HG03045 (cell line): Measurements from ENCODE around the gene ZNF165.
"Not testable (repeated sequence)": the region's sequence is repeated elsewhere in the genome, so short reads cannot be mapped to it uniquely, and the experiment has no call there.

ENCODE experiments used
- ATAC-seq: cut with Tn5 transposase; IDR thresholded peaks from one replicate; pipeline ENCODE4 v1.9.1; 2021; ENCODE audit warnings: mild to moderate bottlenecking, moderate library complexity; ENCODE audit not compliant: unreplicated experiment

The ZNF165 gene

DNA sequence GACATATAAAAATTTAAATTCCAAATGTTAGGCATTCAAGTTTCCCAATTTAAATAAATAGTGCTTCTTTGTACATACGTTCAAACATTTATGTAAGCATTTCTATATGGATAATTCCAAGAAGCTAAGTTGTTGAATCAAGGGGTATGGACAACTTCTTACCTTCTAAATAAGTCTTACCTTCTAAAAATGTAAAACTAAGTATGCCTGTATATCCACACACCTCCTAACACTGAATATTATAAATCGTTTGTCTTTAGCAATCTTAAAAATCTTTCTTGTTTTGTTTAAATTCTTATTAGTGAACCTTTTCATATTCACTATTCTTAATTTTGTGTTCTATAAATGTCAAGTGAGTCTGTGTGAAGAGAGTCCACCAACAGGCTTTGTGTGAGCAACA is 41.5 kb downstream of the ZNF165 start:
- no peak for ATAC-seq

DNA sequence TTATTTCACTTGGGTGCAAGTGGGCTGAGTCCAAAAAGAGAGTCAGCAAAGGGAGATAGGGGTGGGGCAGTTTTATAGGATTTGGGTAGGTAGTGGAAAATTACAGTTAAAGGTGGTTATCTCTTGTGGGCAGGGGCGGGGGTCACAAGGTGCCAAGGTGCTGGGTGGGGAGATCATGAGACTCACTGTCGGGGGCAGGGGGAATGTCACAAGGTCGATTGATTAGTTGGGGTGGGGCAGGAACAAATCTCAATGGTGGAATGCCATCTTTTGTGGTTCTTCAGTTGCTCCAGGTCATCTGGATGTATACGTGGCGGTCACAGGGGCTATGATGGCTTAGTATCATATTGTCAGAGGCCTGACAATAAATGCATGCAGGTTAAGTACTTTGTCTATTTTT is 41.9 kb downstream of the ZNF165 start:
- ATAC-seq, result not testable (repeated sequence)

- peak; percentile 99 for ATAC-seq
These were observed 44.1 kb downstream of the ZNF165 start, which contains the start of gene ZSCAN16 for GRCh38 chr6:28124350-28124970. Gene ZSCAN16 (plus strand): TSS chr6:28124609. CDS start chr6:28125444, 835 bp downstream.

DNA sequence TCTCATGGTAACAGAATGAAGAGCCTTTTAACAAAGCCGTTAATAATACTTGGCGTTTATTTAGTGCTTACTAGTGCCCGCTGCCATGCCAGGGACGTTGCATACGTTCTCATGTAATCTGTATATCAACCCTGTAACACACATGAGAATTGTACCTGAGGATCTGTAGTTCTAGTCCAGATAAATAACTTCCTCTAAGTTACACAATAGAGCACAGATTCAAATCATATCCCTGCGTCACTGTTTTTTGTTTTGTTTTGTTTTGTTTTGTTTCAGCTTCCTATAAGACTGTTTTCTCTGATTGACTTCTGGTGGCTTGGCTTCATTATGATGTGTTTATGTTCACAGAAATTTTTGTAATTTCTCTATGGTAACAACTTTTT is 44.6 kb downstream of the ZNF165 start:
- ATAC-seq, result no peak

DNA sequence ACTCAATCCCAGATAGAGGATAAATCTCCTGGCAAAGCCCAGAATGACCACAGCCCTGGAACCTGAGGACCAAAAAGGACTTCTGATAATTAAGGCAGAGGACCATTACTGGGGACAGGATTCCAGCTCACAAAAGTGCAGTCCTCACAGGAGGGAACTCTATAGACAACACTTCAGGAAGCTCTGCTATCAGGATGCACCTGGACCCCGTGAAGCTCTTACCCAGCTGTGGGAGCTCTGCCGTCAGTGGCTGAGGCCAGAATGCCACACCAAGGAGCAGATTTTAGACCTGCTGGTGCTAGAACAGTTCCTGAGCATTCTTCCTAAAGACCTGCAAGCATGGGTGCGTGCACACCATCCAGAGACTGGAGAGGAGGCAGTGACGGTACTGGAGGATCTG is 45.0 kb downstream of the ZNF165 start:
- ATAC-seq, result no peak

GRCh38 chr6:28134015-28134414 is 53.6 kb downstream of the ZNF165 start:
- no peak for ATAC-seq

DNA sequence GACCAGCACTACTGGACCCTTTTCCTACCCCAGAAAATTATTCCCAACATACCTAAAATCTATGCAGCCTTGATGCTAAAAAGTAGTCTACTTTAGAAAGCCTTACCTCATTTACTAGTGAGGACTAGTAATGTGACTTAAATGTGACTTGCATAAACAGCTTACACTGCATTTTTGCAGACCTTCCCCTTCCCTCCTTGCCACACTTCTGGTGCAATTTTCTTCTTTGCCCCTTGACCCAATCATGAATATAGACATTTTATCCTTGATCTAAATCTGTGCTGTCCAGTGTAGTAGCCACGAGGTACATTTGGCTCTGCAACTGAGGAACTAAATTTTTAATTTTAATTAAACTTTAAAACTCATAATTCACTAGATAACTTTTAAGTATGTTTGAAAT is 54.3 kb downstream of the ZNF165 start:
- ATAC-seq, result no peak

DNA sequence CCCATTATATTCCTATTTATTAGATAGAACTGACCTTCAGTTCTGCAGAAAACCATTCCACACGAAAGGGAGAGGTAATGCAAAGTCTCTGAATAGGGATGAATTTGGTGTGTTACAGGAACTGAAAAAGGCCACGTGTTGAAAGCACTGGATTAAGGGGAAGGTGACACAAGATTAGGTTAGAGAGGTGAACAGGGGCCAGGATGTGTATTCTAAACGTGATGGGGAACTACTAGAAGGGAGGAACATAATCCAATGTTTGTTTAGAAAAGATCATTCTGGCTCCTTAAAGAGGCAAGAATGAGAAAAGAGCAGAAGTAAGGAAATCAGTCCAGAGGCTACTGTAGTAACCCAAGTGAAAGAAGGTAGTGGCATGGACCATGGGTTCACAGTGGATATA is 55.0 kb downstream of the ZNF165 start:
- no peak for ATAC-seq

DNA sequence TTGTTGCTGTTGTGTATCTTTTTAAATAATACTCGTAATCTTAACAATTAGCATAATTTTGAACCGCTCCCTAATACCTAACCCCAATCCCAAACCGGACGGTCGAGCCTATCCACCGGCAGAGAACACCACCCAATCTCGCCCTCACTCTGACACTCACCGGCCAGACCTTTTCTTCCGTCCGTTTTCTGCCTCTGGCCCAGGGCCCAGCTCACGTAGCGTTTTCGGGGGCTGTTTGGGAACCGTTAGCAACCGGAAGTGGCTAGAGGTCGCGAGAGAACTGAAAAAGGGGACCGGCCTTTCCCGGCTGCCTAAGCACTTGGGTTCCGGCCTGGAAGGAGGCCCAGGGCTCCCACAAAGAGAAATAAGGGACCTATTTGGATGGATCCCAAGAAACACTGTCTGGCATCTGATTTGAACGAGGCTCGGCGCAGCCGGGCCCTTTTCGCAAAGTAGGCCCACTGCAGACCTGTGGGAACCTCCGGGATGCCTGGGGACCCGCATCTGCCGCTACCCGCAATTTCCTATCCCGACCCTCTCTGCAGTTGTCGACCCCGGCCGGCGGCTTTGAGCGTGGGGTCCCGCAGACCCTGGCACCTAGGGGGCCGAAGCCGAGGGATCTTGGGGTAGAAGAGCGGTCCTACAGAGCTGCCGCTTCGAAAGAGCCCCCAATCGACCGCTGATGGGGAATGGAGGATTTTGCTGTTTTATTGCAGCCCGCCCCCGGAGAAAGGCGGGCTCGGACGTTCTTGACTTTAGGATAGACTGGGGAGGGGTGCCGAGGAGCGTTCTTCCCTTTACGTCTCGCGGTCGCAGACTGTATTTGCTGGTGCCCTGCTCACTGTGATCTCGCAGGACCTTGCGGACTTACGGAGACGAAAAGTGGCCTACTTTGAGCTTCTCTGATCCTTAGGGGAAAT is 56.5 kb downstream of the ZNF165 start:
- peak; percentile 62 for ATAC-seq

DNA sequence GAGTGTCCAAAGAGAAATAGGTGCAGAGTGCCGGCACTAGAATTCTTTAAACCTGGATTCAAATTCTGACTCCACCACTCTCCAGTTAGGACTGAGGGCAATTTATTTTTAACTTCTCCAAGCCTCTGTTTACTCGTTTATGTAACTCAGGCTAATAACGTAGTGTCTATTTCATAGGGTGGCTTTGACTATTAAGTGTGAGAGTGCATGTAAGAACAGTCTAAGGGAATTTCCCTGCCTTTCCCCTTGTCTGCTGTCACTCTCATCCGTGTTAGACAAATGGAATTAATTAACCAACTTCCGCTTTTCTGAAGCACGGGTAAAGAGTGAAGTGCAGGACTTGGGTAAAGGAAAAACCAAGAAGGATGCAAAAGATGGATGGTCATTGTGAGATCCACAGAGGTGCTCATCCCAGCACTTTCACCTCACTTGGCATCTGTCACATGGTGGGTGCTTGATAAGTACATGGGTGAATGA is 57.2 kb downstream of the ZNF165 start:
- no peak for ATAC-seq
